Cardiac muscle cell (in vitro differentiated cells and primary cell): ENCODE measurements around the gene TTC31. TPM values are rescaled to one million over a fixed set of nuclear protein-coding genes. Genes with fewer than 3 reads are reported as not detected.
A peak's percentile ranks its signal among the peaks of the same experiment; 100 is the strongest.

ENCODE experiments used
- DNase-seq, 2 donors: peaks; one replicate each; pipeline versions ENCODE4 v3.0.0 to v3.0.0-alpha.2; 2010 to 2017; ENCODE audit warnings: low read depth in 1 of 2, low spot score in 1 of 2
- H3K27ac ChIP-seq: fragments of 200-600 bp; sonication (generic); 2 replicates; pipeline ENCODE4 v1.5.1; 2016
- H3K27me3 ChIP-seq: fragments of 200-600 bp; sonication (generic); 2 replicates; pipeline ENCODE4 v1.6.0; 2016; ENCODE audit warnings: control low read depth
- H3K36me3 ChIP-seq: fragments of 200-600 bp; sonication (generic); 2 replicates; pipeline ENCODE4 v1.5.1; 2016; ENCODE audit warnings: control low read depth
- H3K4me1 ChIP-seq: fragments of 200-600 bp; sonication (generic); 2 replicates; pipeline ENCODE4 v1.8.1; 2017; ENCODE audit warnings: low read depth, mild to moderate bottlenecking, mixed run types
- H3K4me3 ChIP-seq: fragments of 200-600 bp; sonication (generic); 2 replicates; pipeline ENCODE4 v1.5.1; 2016; ENCODE audit warnings: mild to moderate bottlenecking
- H3K9me3 ChIP-seq: fragments of 200-600 bp; sonication (generic); 2 replicates; pipeline ENCODE4 v1.5.1; 2017; ENCODE audit warnings: low read depth, mild to moderate bottlenecking, control low read depth
- CTCF ChIP-seq: IDR thresholded peaks from 2 replicates; pipeline ENCODE4 v1.5.1; 2012; ENCODE audit warnings: low read depth, mild to moderate bottlenecking, low read length
- polyA plus RNA-seq: library from polyadenylated mRNA; unstranded; fragments of >200 nt; fragmentation: Nextera tagmentation; extraction: Ambion mirVana; gene quantifications from 2 replicates; pipeline ENCODE4 v1.2.1, GENCODE V29; 2016
- total RNA-seq: library from RNA; depleted of rRNA; stranded (reverse); fragments of >200 nt; gene quantifications from 2 replicates; pipeline ENCODE4 v1.2.3, GENCODE V29; 2016

Gene TTC31
- total and polyA plus RNA-seq, 2 experiments from 2014 or later, result 29.1 to 32.9 TPM

GRCh38 chr2:74471332-74472065 lies 11.4 kb upstream of the TTC31 start:
- peak in 1 of 2 donors; percentile 7 for DNase-seq
- TF ChIP-seq CTCF, result no peak
- Histone ChIP-seq H3K4me3 (peak overlapping the region; percentile 40), H3K27me3 (no peaks in the 10 kb centered on the region), H3K9me3 (no peaks in the 10 kb centered on the region), H3K27ac (peak overlapping the region; percentile 84), H3K36me3 (peaks cover 4% of the 10 kb centered on the region), H3K4me1 (peaks cover 12% of the 10 kb centered on the region)

GRCh38 chr2:74472086-74472944 lies 10.6 kb upstream of the TTC31 start, which contains the start of gene MRPL53:
TSS of gene MRPL53 (minus strand) at chr2:74472680. CDS start at chr2:74472660, 20 bp downstream.
- peak; percentile 95 to 97 for DNase-seq
- Histone ChIP-seq H3K9me3 (no peaks in the 10 kb centered on the region), H3K27me3 (no peaks in the 10 kb centered on the region), H3K36me3 (peaks cover 4% of the 10 kb centered on the region), H3K27ac (peak within 1 kb of the TSS; percentile 84), H3K4me1 (peaks cover 12% of the 10 kb centered on the region), H3K4me3 (peak within 1 kb of the TSS; percentile 40)
- TF ChIP-seq CTCF, result no peak

- peaks cover 8% of the 10 kb centered on the region for H3K36me3 ChIP-seq
- H3K4me1 ChIP-seq, result peaks cover 12% of the 10 kb centered on the region
- DNase-seq, result no peak
- TF ChIP-seq CTCF, result no peak
- peak overlapping the region; percentile 40 for H3K4me3 ChIP-seq
- no peaks in the 10 kb centered on the region for H3K27me3 ChIP-seq
- H3K9me3 ChIP-seq, result no peaks in the 10 kb centered on the region
- peak overlapping the region; percentile 84 for H3K27ac ChIP-seq
These were observed 10.0 kb upstream of the TTC31 start for GRCh38 chr2:74472945-74473258.

- no peak for TF ChIP-seq CTCF
- Histone ChIP-seq H3K9me3 (no peaks in the 10 kb centered on the region), H3K27ac (no peak overlapping the region), H3K4me1 (peaks cover 12% of the 10 kb centered on the region), H3K36me3 (peaks cover 10% of the 10 kb centered on the region), H3K4me3 (no peak overlapping the region), H3K27me3 (no peaks in the 10 kb centered on the region)
- no peak for DNase-seq
These were observed 8.4 kb upstream of the TTC31 start for GRCh38 chr2:74474481-74474880.

- H3K4me1 ChIP-seq, result peaks cover 12% of the 10 kb centered on the region
- no peak overlapping the region for H3K4me3 ChIP-seq
- H3K27ac ChIP-seq, result no peak overlapping the region
- H3K36me3 ChIP-seq, result peaks cover 10% of the 10 kb centered on the region
- H3K9me3 ChIP-seq, result no peaks in the 10 kb centered on the region
- H3K27me3 ChIP-seq, result no peaks in the 10 kb centered on the region
- DNase-seq, result peak in 1 of 2 donors; percentile 8
- peak; percentile 30 for TF ChIP-seq CTCF
These were observed 8.0 kb upstream of the TTC31 start for GRCh38 chr2:74474899-74475298.
